GM21786 (cell line): ENCODE data around the gene TOR1AIP2.
"Not testable (repeated sequence)": the region's sequence is repeated elsewhere in the genome, so short reads cannot be mapped to it uniquely, and the experiment has no call there.

Source experiments
- ATAC-seq: cut with Tn5 transposase; IDR thresholded peaks from one replicate; pipeline ENCODE4 v1.9.1; 2021; ENCODE audit not compliant: unreplicated experiment

TOR1AIP2 gene

DNA sequence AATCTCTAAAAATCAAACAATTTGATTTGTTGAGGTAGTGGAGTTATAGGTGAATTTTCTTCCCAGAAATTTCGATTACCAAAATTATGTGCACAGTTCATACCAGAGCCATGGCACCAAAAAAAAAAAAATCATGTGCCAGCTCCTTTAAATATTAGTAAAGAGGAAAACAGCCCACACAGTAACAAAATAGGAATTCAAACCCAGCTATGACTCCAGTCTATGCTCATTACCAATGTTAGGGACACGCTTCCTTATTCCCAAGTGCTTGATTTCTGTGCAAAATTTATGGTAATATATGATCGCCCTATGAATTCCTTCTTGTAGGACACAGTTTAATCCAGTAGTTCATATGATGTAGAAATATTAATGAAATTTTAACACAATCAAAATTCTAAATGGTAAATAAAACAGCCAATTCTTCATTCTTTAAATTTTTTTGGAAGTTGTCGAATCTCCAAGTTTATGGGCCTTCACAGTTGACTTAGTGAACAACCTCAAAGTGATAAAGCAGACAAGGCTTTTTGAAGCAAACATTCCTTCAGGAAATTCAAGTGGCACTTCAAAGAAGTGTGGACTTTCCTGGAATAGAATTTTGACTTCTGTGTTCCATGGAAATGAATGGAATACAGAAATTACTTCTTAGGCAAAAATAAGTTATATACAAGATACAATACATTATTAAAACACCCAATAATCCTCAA is 1.9 kb downstream of the TOR1AIP2 start:
- ATAC-seq, result no peak

DNA sequence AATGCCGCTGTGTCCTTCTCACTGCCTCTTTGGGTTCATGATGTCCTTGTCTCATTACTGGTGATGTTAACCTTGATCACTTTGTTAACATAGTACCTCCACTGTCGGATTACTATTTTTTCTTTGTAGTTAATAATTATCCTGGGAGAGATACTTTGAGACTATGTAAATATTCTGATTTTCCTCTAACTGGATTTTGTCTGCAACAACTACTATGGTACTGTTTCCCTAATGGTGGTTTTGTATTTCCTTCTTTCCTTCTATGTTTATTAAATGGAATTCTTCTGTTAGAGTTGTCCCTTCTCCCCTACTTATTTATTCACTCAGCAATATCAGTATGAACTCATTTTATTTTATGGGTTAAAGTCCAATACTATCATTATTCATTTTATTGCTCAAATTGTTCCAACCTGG is 4.2 kb downstream of the TOR1AIP2 start:
- no peak for ATAC-seq

DNA sequence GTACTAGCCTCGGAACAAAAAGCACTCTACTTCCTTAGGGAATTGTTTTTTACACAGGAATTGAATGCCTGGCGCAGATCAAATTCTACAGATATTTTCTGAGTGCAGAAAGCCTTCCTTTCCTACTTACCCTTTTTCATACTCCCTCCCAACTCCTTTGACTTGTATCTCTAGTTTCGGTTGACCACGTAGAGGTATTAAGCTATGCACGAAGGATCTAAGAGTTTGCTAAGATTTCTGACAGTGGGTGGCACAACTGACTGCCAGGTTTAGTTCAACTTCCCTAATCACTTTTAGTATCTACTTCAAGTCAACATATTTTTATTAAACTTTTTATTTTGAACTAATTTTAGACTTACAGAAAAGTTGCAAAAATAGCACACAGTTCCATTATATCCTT is 5.0 kb downstream of the TOR1AIP2 start:
- ATAC-seq, result no peak

DNA sequence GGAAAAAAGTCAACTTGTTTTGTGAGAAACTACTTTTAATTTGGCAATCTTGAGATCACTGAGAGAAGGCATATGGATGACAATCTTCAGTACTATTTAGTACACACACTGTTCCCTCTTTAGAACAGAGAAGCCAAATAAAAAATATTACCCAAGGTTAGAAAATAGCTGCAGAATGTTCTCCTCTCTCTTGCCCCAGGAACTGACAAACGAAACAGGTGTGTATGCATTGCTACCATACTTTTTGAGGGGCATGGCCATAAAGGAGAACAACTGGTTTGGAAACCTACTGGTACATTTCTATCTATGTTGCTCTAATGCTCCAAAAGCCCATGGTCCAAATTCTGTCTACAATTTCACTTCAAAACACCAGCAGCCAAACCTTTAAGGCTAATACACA is 5.7 kb downstream of the TOR1AIP2 start:
- ATAC-seq, result no peak

DNA sequence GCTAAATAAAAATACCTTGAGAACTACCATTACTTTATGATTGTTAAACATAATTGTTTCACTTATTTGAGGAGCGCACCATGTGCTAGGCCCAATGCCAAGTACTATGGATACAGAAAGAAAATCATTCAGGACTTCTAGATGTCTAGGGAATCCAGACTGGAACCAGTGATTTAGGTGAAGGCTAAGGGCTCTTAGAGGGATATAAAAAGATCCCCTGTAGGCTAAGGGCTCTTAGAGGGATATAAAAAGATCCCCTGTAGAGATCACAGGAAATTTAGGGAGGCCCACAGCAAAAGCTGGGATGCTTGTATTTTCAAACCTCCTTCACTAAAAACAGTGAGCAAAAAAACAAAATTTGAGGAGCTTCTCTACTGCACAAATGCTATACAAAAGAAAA is 6.7 kb downstream of the TOR1AIP2 start:
- ATAC-seq, result no peak

DNA sequence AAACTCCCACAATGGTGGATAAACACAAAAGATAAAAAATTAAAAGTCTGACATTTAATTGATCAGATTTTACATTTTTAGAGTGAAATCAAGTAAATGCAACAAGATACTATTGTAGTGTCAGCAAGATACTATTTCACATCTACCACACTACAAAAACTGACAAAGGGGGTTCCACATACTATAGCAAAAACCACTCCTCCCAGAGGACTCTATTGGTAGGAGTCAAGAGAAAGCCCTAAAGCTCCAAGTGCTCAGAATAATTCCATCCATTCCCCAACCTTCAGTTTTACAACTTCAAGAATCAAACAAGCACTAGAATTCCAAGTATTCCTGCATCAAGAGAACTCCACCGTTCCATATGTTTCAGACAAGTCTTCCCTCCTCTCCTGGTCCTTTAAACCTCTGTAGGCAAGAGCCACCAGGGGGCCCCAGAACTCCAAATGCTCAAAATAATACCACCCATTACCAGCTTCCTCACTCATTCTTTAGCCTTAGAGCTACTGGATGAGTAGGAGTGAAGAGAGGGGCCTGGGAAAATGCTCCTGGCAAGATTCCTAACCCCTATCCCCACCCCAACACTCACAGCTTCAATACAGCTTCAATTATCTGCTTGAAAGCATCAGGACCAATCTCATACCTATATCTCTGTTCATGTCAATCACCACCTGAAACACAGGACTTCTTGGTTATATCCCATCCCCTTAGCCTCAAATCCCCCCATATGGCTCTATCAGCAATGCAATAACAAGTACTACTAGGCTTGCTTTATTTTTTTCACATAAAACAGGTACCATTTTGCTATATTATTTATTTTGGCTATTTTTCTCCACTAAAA is 9.9 kb downstream of the TOR1AIP2 start:
- peak; percentile 55 for ATAC-seq

DNA sequence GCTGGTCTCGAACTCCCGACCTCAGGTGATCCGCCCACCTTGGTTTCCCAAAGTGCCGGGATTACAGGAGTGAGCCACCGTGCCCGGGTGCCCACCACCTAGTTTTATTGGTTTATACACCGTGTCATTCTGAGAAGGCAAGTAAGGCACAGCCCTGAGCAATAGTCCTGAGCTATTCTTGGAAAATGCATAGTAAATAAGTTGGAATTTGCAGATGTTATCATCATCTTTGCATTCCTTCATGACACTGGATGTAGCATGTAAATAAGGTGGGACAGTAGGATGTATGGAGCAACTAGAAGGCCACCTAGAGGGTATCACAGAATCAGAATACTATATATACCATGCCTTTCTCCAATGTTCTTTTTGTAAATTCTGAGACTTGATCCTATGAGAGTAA is 11.0 kb downstream of the TOR1AIP2 start:
- no peak for ATAC-seq

DNA sequence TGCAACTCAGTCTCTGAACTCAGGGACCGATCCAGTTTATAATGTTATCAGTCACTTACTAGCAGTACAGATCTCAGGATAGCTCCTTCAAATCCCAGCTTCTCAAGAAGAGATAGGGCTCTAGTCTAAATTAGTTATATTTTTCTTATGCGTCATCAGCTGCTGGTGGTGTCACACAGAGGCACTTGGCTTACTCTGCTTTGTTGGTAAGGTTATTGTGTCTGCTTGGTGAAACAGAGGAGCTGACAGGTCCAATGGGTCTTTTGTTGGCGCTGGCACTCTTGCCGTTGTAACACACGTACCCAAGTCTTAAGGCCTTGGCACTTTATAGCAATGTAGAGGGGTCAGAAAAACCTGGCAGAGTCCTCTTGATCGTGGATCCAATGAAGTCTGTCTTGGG is 12.2 kb downstream of the TOR1AIP2 start:
- ATAC-seq, result no peak

DNA sequence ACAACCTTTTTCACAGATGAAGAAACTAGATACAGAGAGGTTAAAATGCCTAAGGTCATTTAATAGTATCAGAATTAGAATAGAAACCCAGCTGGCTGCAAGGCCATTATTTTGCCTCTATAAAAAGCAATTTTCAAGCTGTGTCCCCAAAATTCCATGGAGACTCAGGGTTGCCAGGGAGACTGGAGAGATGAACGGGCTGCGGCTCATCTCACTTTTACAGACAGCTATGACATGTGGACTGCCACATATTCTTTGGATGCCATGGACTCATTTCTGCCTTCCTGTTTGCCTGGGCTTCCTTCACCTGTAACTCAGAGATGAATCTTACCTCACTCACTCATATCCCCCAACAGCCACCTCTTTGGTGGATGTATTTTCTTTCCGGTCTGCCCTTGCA is 17.0 kb downstream of the TOR1AIP2 start:
- ATAC-seq, result no peak

DNA sequence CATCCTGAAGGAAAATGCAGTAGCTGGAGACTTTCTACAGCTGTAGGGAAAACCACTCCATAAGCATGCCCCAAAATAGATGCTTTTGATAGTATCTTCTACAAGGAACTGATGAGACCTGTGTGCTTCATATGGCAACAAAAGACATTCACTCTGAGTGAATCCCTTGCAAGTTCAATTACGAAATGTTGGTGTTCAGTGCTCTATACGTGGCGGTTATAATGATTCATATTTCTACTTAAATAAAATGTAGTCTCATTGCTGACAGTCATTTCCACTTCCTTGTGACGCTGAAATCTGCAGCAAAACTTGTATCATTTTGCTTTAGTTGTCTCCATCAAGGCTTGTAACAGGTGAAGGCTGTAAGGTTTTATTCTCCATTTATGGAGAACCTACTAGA is 20.6 kb downstream of the TOR1AIP2 start:
- no peak for ATAC-seq

DNA sequence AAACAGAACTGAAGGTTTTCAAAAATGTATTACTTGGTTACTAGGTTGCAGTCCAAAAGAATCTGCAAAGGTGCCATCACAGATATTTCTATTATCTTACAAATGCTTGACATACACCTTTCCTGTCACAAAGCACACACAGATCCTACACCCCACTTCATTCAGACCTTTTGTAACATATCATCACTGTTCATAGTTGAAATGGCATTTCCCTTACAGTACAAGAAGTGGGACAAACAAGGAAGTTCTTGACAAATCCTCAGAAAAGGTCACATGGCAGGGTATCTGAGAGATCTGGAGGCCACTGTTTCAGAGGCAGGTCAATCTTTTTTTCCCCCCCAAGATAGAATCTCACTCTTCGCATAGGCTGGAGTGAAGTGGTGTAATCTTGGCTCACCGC is 21.3 kb downstream of the TOR1AIP2 start:
- ATAC-seq, result no peak

DNA sequence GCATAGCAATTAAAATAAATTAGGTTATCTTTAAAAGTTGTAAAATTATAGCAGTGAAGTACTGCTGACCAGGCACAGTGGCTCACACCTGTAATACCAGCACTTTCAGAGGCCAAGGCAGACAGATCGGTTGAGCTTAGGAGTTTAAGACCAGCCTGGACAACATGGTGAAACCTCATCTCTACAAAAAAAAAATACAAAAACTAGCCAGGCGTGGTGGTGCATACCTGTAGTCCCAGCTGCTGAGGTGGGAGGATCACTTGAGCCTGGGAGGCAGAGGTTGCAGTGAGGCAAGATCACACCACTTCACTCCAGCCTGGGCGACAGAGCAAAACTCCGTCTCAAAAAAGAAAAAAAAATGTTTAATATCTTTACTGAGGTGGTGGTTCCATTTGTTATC is 21.8 kb downstream of the TOR1AIP2 start:
- ATAC-seq, result not testable (repeated sequence)

DNA sequence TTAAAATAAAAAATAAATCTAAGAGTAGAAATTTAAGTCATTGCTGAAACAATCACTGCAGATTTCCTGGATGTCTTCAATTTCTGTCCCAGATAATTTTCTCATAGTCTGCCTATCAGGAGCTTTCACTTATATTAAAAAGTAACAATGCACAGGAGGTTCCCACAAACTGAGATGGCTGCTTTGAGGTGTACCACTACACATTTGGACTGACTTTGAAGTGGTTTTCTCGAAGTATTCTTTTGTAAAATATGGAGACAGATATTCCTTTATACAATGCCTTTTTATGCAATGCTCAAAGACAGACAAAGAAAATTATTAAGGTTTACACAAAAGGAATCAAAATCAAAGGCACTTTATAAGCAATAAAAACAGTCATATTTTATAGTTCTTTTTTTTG is 24.5 kb downstream of the TOR1AIP2 start:
- ATAC-seq, result no peak

DNA sequence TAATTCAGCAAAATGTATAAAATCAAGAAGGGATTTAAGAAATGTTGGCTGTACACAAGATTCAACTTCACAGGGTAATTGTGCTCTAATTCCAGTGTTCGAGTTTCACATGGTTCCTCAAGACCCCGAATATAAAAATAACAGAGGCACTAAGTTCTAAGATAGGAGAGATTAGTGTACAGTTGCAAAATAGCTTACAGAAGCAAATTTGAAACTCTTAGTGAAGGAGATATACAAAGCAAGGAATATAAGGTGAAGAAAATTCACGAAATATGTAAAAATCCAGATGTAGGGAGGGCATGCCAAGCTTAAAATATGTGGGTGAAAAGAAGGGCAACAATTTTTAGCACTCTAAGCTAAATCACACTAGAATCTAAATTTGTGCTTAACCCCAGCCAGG is 29.4 kb downstream of the TOR1AIP2 start:
- ATAC-seq, result no peak

DNA sequence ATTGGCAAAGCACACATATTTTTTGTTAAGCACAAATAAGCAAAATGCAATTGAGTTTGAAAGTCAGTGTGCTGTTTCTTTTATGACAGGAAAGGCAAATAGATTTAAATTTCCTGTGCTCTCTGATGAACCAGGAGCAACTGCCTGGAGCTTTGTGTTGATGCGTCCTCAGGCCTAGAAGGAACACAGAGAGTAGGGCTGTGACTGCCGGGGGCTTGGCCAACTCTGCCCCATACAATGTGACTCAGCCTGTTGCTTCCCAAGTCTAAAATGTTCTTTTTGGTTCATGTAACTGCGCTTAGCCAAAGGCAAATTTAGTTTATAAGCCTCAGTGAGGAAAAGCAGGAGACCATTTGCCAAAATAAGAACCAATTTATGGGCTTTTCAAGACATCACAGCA is 37.5 kb downstream of the TOR1AIP2 start:
- ATAC-seq, result no peak

DNA sequence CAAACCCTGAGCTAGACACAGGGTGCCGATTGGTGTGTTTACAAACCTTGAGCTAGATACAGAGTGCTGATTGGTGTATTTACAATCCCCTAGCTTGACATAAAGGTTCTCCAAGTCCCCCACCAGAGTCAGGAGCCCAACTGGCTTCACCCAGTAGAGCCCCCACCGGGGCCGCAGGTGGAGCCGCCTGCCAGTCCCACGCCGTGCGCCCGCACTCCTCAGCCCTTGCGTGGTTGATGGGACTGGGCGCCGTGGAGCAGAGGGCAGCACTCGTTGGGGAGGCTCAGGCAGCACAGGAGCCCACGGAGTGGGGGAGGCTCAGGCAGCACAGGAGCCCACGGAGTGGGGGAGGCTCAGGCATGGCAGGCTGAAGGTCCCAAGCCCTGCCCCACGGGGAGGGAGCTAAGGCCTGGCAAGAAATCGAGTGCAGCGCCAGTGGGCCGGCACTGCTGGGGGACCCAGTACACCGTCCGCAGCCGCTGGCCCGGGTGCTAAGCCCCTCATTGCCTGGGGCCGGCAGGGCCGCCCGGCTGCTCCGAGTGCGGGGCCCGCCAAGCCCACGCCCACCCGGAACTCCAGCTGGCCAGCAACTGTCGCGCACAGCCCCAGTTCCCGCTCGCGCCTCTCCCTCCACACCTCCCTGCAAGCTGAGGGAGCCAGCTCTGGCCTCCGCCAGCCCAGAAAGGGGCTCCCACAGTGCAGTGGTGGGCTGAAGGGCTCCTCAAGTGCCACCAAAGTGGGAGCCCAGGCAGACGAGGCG is 40.7 kb downstream of the TOR1AIP2 start:
- ATAC-seq, result not testable (repeated sequence)

DNA sequence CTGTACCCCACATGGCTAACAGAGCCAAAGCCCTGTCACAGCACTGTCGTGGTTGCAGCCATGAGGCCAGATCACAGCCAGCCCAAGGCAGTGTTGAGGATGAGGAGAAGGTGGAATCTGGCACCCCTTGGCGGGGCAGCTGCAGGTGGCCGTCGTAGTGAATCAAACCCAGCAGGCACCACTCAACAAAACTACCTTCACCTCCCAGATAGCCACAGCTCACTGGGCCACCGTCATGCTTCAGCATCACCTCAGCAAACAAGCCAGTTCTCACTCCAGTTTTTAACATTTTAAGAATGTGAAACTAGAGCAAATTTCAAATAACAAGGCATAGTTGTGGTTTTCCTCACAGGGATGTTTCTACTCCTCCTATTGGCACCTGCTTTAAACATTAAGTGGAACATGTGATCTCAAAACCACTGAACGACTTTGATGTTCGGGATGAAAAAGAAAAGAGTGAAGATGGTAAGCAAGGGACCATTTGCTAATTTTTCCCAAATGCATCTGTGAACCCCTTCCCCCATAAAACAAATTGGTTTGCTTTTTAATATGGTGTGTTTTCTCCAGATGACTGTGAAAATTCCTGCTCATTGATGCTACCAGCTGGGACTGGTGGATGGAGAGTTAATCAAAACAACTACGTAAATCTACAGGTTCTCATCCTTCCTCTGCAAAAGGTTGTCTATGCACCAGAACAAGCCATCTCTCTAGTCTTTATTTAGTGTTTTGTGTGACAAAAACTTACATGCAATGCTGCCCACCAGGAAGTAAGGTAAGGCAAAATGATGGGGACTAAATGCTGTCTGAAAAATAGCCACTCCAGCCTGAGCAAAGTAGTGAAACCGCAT is 45.5 kb downstream of the TOR1AIP2 start:
- no peak for ATAC-seq

DNA sequence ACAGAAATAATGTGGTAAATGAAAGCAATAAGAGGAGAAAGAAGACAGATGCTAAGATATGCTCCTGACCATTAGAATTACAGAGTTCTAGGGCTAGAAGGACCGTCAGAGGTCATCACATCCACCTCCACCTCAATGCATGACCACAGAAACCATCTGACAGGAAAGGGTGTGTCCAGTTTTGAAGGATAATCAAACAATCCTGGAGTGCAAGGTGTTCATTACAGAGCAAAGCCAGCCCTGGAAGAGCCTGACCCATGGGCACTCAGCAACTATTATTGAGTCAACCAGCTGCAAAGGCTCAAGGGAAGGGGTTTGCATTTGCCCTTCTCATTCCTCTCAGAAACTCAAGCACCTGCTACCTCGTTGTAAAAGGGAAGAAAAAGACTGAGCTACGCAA is 46.4 kb downstream of the TOR1AIP2 start:
- no peak for ATAC-seq

DNA sequence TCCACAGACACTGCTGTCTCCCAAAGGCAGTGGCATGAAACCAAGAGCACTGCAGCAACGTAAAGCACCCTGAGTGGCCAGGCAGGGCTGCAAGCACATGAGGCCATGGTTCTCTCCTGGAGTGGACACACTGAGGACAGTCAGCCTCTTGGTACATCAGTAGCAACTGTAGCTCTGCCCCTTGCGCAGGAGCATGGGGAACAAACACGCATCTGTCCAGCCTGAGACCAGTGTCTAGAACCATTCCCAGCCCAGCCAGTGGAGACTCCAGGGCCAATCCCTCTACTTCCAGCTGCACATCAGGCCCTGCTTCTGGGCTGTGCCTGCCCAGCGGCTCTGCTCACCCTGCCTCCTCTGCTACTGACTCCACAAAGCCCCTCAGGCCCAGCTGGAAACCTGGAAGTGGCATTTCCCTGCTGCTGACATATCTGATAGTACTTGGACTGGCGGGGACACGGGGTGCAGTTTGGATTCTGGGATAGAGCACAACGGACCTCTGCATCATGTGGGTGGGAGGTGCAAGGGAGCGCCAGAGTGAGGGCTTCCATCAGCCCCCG is 49.0 kb downstream of the TOR1AIP2 start:
- ATAC-seq, result no peak

DNA sequence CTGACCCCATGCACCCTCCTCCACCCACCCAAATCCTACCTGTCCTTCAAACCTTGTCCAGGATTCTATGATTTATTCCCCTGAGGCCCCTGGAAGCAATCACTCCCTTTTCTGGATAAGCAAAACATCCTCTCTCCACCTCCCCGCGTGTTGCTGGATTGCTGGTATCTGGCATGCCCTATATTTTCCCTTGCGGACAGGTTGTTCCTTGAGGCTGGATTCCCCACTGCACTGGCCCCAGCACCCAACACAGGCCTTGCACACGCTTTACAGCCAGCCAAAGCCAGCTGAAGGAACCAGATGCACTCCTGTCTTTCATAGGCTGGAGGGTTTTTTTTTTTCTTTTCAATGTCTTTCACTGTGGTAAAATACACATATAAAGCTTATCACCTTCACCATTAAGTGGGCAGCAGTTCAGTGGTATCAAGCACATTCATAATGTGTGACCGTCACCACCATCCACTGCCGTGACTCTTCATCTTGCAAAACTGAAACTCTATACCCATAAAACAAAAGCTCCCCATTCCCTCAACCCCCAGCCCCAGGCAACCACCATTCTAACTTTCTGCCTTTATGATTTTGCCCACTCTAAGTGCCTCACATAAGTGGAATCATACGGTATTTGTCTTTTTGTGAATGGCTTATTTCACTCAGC is 50.9 kb downstream of the TOR1AIP2 start:
- ATAC-seq, result no peak
